Ascending aorta (tissue), 2 donors: ENCODE data around the gene MSI2. TPM values are rescaled to one million over a fixed set of nuclear protein-coding genes. Genes with fewer than 3 reads are reported as not detected.

Experiments
- DNase-seq, 2 donors: peaks; one replicate each; pipeline ENCODE4 v3.0.0-alpha.2; 2019; ENCODE audit warnings: low spot score in 2 of 2
- H3K27ac ChIP-seq, 2 donors: fragments of 200-600 bp; sonication (generic); one replicate each; pipeline ENCODE4 v1.5.1; 2016 to 2017; ENCODE audit warnings: mild to moderate bottlenecking in 1 of 2
- H3K27me3 ChIP-seq: fragments of 200-600 bp; sonication (generic); one replicate; pipeline ENCODE4 v1.5.1; 2017
- H3K36me3 ChIP-seq, 2 donors: fragments of 200-600 bp; sonication (generic); one replicate each; pipeline ENCODE4 v1.5.1; 2016
- H3K4me1 ChIP-seq, 2 donors: fragments of 200-600 bp; sonication (generic); one replicate each; pipeline ENCODE4 v1.5.1; 2016 to 2017; ENCODE audit warnings: mild to moderate bottlenecking in 1 of 2
- H3K4me3 ChIP-seq, 2 donors: fragments of 200-600 bp; sonication (generic); one replicate each; pipeline ENCODE4 v1.5.1; 2016 to 2017; ENCODE audit warnings: mild to moderate bottlenecking in 1 of 2
- H3K9me3 ChIP-seq, 2 donors: fragments of 200-600 bp; sonication (generic); one replicate each; pipeline ENCODE4 v1.5.1; 2016
- intact Hi-C: fragments of 100-400 bp; cut with DNase I; formaldehyde crosslinking; loops from one replicate; pipeline ENCODE4 v1.15.1; 2023
- total RNA-seq: library from RNA; depleted of rRNA; stranded (reverse); fragments of >200 nt; gene quantifications from one replicate; pipeline ENCODE4 v1.1.0, GENCODE V29; 2016
- TF ChIP-seq, protein P1 (sequence below), 3 experiments: fragments of 200-600 bp in 2 of 3; fragments of 450-650 bp in 1 of 3; sonication (generic) in 2 of 3; IDR thresholded peaks; one replicate each; pipeline ENCODE4 v1.5.1; 2016 to 2019; ENCODE audit warnings: antibody characterized with exemption in 3 of 3, mild to moderate bottlenecking in 1 of 3, moderate library complexity in 1 of 3

Gene MSI2
- total RNA-seq, 1 donor from 2014 or later: 11.7 TPM

GRCh38 chr17:57318913-57319312 lies 62.6 kb downstream of the MSI2 start:
- no peaks in the 10 kb centered on the region for H3K27me3 ChIP-seq
- no peaks in the 10 kb centered on the region for H3K4me1 ChIP-seq
- intact Hi-C loops: no loop called here
- no peak for DNase-seq
- no peak overlapping the region for H3K27ac ChIP-seq
- H3K4me3 ChIP-seq: no peak overlapping the region
- H3K9me3 ChIP-seq: no peaks in the 10 kb centered on the region
- H3K36me3 ChIP-seq: no peaks in the 10 kb centered on the region
- TF ChIP-seq, protein P1, sequence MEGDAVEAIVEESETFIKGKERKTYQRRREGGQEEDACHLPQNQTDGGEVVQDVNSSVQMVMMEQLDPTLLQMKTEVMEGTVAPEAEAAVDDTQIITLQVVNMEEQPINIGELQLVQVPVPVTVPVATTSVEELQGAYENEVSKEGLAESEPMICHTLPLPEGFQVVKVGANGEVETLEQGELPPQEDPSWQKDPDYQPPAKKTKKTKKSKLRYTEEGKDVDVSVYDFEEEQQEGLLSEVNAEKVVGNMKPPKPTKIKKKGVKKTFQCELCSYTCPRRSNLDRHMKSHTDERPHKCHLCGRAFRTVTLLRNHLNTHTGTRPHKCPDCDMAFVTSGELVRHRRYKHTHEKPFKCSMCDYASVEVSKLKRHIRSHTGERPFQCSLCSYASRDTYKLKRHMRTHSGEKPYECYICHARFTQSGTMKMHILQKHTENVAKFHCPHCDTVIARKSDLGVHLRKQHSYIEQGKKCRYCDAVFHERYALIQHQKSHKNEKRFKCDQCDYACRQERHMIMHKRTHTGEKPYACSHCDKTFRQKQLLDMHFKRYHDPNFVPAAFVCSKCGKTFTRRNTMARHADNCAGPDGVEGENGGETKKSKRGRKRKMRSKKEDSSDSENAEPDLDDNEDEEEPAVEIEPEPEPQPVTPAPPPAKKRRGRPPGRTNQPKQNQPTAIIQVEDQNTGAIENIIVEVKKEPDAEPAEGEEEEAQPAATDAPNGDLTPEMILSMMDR (IDR thresholded peaks at IDR 0.05): no peak

DNA sequence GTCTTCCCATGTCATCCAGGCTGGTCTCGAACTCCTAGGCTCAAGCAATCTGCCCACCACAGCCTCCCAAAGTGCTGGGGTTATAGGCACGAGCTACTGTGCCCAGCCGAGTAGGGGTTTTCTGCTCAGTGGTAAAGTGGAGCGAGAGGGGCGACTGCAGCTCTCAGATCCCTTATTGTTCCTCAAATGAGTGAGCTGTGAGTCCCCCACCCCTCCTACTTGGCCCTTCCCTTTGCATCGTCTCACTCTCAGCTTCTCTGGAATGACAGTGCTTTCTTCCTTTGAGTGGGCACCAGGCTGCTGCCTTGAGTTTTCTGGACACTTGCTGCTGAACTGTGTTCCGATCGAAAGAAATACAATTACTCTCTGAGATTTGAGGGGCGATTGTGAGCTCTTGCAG lies 63.5 kb downstream of the MSI2 start:
- TF ChIP-seq, protein P1 (IDR thresholded peaks at IDR 0.05): no peak
- H3K4me1 ChIP-seq: no peaks in the 10 kb centered on the region
- intact Hi-C loops: no loop called here
- no peak overlapping the region for H3K4me3 ChIP-seq
- H3K27me3 ChIP-seq: no peaks in the 10 kb centered on the region
- no peaks in the 10 kb centered on the region for H3K9me3 ChIP-seq
- DNase-seq: no peak
- H3K36me3 ChIP-seq: no peaks in the 10 kb centered on the region
- no peak overlapping the region for H3K27ac ChIP-seq

GRCh38 chr17:57323391-57323790 lies 67.1 kb downstream of the MSI2 start:
- H3K27me3 ChIP-seq: no peaks in the 10 kb centered on the region
- H3K4me1 ChIP-seq: no peaks in the 10 kb centered on the region
- intact Hi-C loops: no loop called here
- H3K9me3 ChIP-seq: no peaks in the 10 kb centered on the region
- H3K36me3 ChIP-seq: no peaks in the 10 kb centered on the region
- H3K27ac ChIP-seq: no peak overlapping the region
- DNase-seq: no peak
- TF ChIP-seq, protein P1 (IDR thresholded peaks at IDR 0.05): no peak
- H3K4me3 ChIP-seq: no peak overlapping the region

- no peak overlapping the region for H3K27ac ChIP-seq
- no peaks in the 10 kb centered on the region for H3K27me3 ChIP-seq
- TF ChIP-seq, protein P1 (IDR thresholded peaks at IDR 0.05): no peak
- H3K4me1 ChIP-seq: no peaks in the 10 kb centered on the region
- no peak overlapping the region for H3K4me3 ChIP-seq
- intact Hi-C loops: no loop called here
- H3K36me3 ChIP-seq: no peaks in the 10 kb centered on the region
- H3K9me3 ChIP-seq: no peaks in the 10 kb centered on the region
- DNase-seq: no peak
Measured at GRCh38 chr17:57324060-57324459, 67.7 kb downstream of the MSI2 start.

- H3K4me1 ChIP-seq: no peaks in the 10 kb centered on the region
- H3K9me3 ChIP-seq: no peaks in the 10 kb centered on the region
- TF ChIP-seq, protein P1 (IDR thresholded peaks at IDR 0.05): no peak
- DNase-seq: no peak
- intact Hi-C loops: no loop called here
- no peaks in the 10 kb centered on the region for H3K36me3 ChIP-seq
- no peak overlapping the region for H3K27ac ChIP-seq
- no peaks in the 10 kb centered on the region for H3K27me3 ChIP-seq
- no peak overlapping the region for H3K4me3 ChIP-seq
Measured at GRCh38 chr17:57324631-57325030, 68.3 kb downstream of the MSI2 start.

GRCh38 chr17:57326336-57326735 lies 70.0 kb downstream of the MSI2 start:
- TF ChIP-seq, protein P1 (IDR thresholded peaks at IDR 0.05): no peak
- Histone ChIP-seq H3K27me3 (no peaks in the 10 kb centered on the region), H3K36me3 (no peaks in the 10 kb centered on the region), H3K4me1 (peaks cover 0 to 6% of the 10 kb centered on the region in 2 donors), H3K27ac (no peak overlapping the region), H3K9me3 (no peaks in the 10 kb centered on the region), H3K4me3 (no peak overlapping the region)
- no peak for DNase-seq
- intact Hi-C loops: no loop called here
